H9 (cell line): ENCODE results near the gene RALGAPA2. TPM values are rescaled to one million over a fixed set of nuclear protein-coding genes. Genes with fewer than 3 reads are reported as not detected.
A peak's percentile ranks its signal among the peaks of the same experiment; 100 is the strongest.

Experiments used
- DNase-seq: peaks from one replicate; pipeline ENCODE4 v3.0.0-alpha.2; 2017
- H2AFZ ChIP-seq: one replicate; pipeline ENCODE4 v1.6.1; 2013; ENCODE audit warnings: mild to moderate bottlenecking, low read length, control low read depth, moderate library complexity
- H2AK5ac ChIP-seq: 2 replicates; pipeline ENCODE4 v1.6.1; 2013; ENCODE audit warnings: low read length, control low read depth, mixed read lengths; ENCODE audit not compliant: insufficient read length
- H2BK120ac ChIP-seq: one replicate; pipeline ENCODE4 v1.6.1; 2013; ENCODE audit warnings: low read depth, mild to moderate bottlenecking, low read length, control low read depth, inconsistent platforms; ENCODE audit not compliant: poor library complexity, severe bottlenecking
- H2BK12ac ChIP-seq: 2 replicates; pipeline ENCODE4 v1.6.1; 2013; ENCODE audit warnings: low read length, control low read depth, mixed read lengths, low read depth; ENCODE audit not compliant: insufficient read length
- H2BK15ac ChIP-seq: 2 replicates; pipeline ENCODE4 v1.6.1; 2013; ENCODE audit warnings: low read depth, low read length, control low read depth
- H2BK20ac ChIP-seq: one replicate; pipeline ENCODE4 v1.6.1; 2013; ENCODE audit warnings: low read depth, mild to moderate bottlenecking, low read length, control low read depth, inconsistent platforms; ENCODE audit not compliant: poor library complexity, severe bottlenecking
- H2BK5ac ChIP-seq: 2 replicates; pipeline ENCODE4 v1.6.1; 2013; ENCODE audit warnings: low read length, control low read depth, mixed read lengths; ENCODE audit not compliant: insufficient read length
- H3K14ac ChIP-seq: 2 replicates; pipeline ENCODE4 v1.6.1; 2013; ENCODE audit warnings: low read length, control low read depth; ENCODE audit not compliant: insufficient read depth
- H3K18ac ChIP-seq: 2 replicates; pipeline ENCODE4 v1.6.1; 2013; ENCODE audit warnings: low read depth, mild to moderate bottlenecking, mixed read lengths, low read length, control low read depth; ENCODE audit not compliant: insufficient read length
- H3K23ac ChIP-seq: 2 replicates; pipeline ENCODE4 v1.6.1; 2013; ENCODE audit warnings: low read length, control low read depth, mixed read lengths, low read depth; ENCODE audit not compliant: insufficient read length
- H3K23me2 ChIP-seq: 2 replicates; pipeline ENCODE4 v1.6.1; 2013; ENCODE audit warnings: low read depth, mild to moderate bottlenecking, mixed read lengths, low read length, control low read depth; ENCODE audit not compliant: insufficient read length, poor library complexity, severe bottlenecking
- H3K27ac ChIP-seq: 2 replicates; pipeline ENCODE4 v1.5.1; 2013; ENCODE audit warnings: low read length, control low read depth, mixed read lengths, low read depth; ENCODE audit not compliant: insufficient read length
- H3K27me3 ChIP-seq: 2 replicates; pipeline ENCODE4 v1.6.1; 2013; ENCODE audit warnings: low read length, control low read depth, inconsistent platforms; ENCODE audit not compliant: insufficient read depth
- H3K4ac ChIP-seq: 2 replicates; pipeline ENCODE4 v1.6.1; 2013; ENCODE audit warnings: low read depth, mild to moderate bottlenecking, control low read depth, inconsistent platforms, low read length, moderate library complexity
- H3K4me1 ChIP-seq: 2 replicates; pipeline ENCODE4 v1.6.1; 2013; ENCODE audit warnings: low read length, control low read depth, inconsistent platforms; ENCODE audit not compliant: insufficient read depth
- H3K4me2 ChIP-seq: 2 replicates; pipeline ENCODE4 v1.6.1; 2013; ENCODE audit warnings: low read length, control low read depth, mixed read lengths; ENCODE audit not compliant: insufficient read length, insufficient read depth
- H3K56ac ChIP-seq: 2 replicates; pipeline ENCODE4 v1.6.1; 2013; ENCODE audit warnings: low read depth, mild to moderate bottlenecking, mixed read lengths, low read length, control low read depth; ENCODE audit not compliant: insufficient read length
- H3K79me1 ChIP-seq: 2 replicates; pipeline ENCODE4 v1.6.1; 2013; ENCODE audit warnings: low read depth, mild to moderate bottlenecking, moderate library complexity, low read length, control low read depth, inconsistent platforms; ENCODE audit not compliant: insufficient read depth, poor library complexity, severe bottlenecking
- H3K79me2 ChIP-seq: 2 replicates; pipeline ENCODE4 v1.6.1; 2013; ENCODE audit warnings: low read length, control low read depth, inconsistent platforms; ENCODE audit not compliant: insufficient read depth
- H3K9ac ChIP-seq: 2 replicates; pipeline ENCODE4 v1.6.1; 2013; ENCODE audit warnings: low read length, control low read depth, mixed read lengths; ENCODE audit not compliant: insufficient read length; ENCODE audit errors: extremely low read depth
- H3K9me3 ChIP-seq: one replicate; pipeline ENCODE4 v1.6.1; 2013; ENCODE audit warnings: low read depth, low read length, inconsistent platforms; ENCODE audit not compliant: control insufficient read depth
- H3T11ph ChIP-seq: one replicate; pipeline ENCODE4 v1.6.1; 2013; ENCODE audit warnings: mild to moderate bottlenecking, low read length, control low read depth, inconsistent platforms
- H4K20me1 ChIP-seq: one replicate; pipeline ENCODE4 v1.6.1; 2013; ENCODE audit not compliant: control insufficient read depth, insufficient read length, insufficient read depth
- H4K5ac ChIP-seq: 2 replicates; pipeline ENCODE4 v1.6.1; 2013; ENCODE audit warnings: low read depth, mild to moderate bottlenecking, mixed read lengths, low read length, control low read depth; ENCODE audit not compliant: insufficient read length
- H4K8ac ChIP-seq: replicated peaks from 2 replicates; pipeline ENCODE4 v1.6.1; 2013; ENCODE audit warnings: low read length, control low read depth, mixed read lengths, low read depth; ENCODE audit not compliant: insufficient read length
- H4K91ac ChIP-seq: 2 replicates; pipeline ENCODE4 v1.6.1; 2013; ENCODE audit warnings: low read depth, mild to moderate bottlenecking, moderate library complexity, mixed read lengths, low read length, control low read depth; ENCODE audit not compliant: insufficient read length
- H3K27ac Mint-ChIP-seq, 3 experiments: 2 replicates in 2 of 3; 3 replicates in 1 of 3; pipeline ENCODE4 v1.8.0; 2020 to 2021; ENCODE audit warnings: mixed read lengths in 3 of 3, mild to moderate bottlenecking in 1 of 3, moderate library complexity in 1 of 3
- H3K27me3 Mint-ChIP-seq: 2 replicates; pipeline ENCODE4 v1.8.0; 2021; ENCODE audit warnings: low read depth, mild to moderate bottlenecking, moderate library complexity, mixed read lengths
- H3K36me3 Mint-ChIP-seq, 3 experiments: 2 replicates in 2 of 3; 3 replicates in 1 of 3; pipeline ENCODE4 v1.8.0; 2020 to 2021; ENCODE audit warnings: low read depth in 3 of 3, mixed read lengths in 3 of 3; ENCODE audit not compliant: insufficient read depth in 1 of 3
- H3K4me1 Mint-ChIP-seq, 2 experiments: 2 replicates each; pipeline ENCODE4 v1.8.0; 2020; ENCODE audit warnings: mixed read lengths in 2 of 2
- H3K4me3 Mint-ChIP-seq, 2 experiments: 2 replicates in 1 of 2; 3 replicates in 1 of 2; pipeline ENCODE4 v1.8.0; 2020 to 2021; ENCODE audit warnings: mild to moderate bottlenecking in 2 of 2, mixed read lengths in 2 of 2, moderate library complexity in 1 of 2
- H3K9me3 Mint-ChIP-seq, 2 experiments: 2 replicates in 1 of 2; 3 replicates in 1 of 2; pipeline ENCODE4 v1.8.0; 2020; ENCODE audit warnings: mild to moderate bottlenecking in 2 of 2, mixed read lengths in 2 of 2, moderate library complexity in 1 of 2
- WGBS: extraction: QIAGEN DNeasy Blood & Tissue Kit; methylation state at CpG from one replicate; pipeline ENCODE4 v1.1.7; 2013; ENCODE audit warnings: missing lambda C conversion rate, low lambda C conversion rate, mixed read lengths; ENCODE audit not compliant: insufficient read length; ENCODE audit errors: extremely low coverage; 5-methylcytosine and 5-hydroxymethylcytosine counted together
- total RNA-seq: library from RNA; stranded (reverse); gene quantifications from 2 replicates; pipeline ENCODE4 v1.2.1, GENCODE V29; 2021
- TF ChIP-seq, protein P1 (sequence below): fragments of 200-600 bp; sonication (generic); conservative IDR thresholded peaks from 3 replicates; pipeline ENCODE4 v1.8.0; 2021; ENCODE audit warnings: antibody characterized with exemption, mild to moderate bottlenecking

Gene RALGAPA2
- total RNA-seq, 1 experiment from 2014 or later = 16.6 TPM

DNA sequence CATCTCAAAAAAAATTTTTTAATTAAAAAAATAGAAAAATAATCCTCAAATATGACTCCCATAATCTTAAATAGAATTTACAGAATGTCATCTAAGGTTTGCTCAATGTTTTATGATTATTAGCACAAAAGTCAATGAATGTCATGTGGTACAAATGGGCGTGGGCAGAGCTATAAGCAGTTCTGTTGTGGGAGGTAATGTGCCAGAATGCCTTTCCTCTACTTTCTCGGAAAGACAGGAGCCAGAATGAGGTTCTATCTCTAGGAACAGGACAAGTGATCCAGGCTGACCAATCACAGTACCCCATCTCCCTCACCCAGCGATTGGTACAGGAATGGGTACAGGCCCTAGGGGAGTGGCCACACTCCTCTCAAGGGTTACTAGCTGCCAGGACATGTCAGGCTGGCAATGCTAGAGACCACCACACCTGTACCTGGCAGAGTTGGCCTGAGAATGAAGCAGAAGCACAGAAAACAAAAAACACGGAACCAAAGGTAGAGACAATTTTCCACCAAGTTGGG, 15.1 kb downstream of the RALGAPA2 start:
- DNase-seq = peak; percentile 36
- H3K4me1 Mint-ChIP-seq = peaks cover under 1 to 5% of the 10 kb centered on the region in 2 experiments; a peak in 3 of 4 replicates
- 0 out of 2 replicates have a peak, but pooled peaks cover 2% of the 10 kb centered on the region for H3K79me2 ChIP-seq

More for the DNA sequence above, 15.1 kb downstream of the RALGAPA2 start:
- no peak overlapping the region for H2AFZ ChIP-seq
- H3K4me1 ChIP-seq = no peaks in the 10 kb centered on the region
- no CpG with 5 or more reads among the region's 4 CpGs for WGBS
- no peak overlapping the region for H4K5ac ChIP-seq
- H3K18ac ChIP-seq = no peak overlapping the region
- H3K9ac ChIP-seq = no peak overlapping the region
- H3K27me3 ChIP-seq = no peaks in the 10 kb centered on the region
- no peak overlapping the region for H3K4me2 ChIP-seq
- H3K27ac Mint-ChIP-seq = no peak overlapping the region
- no peak overlapping the region for H4K91ac ChIP-seq
- H2AK5ac ChIP-seq = no peak overlapping the region
- H3K56ac ChIP-seq = no peak overlapping the region
- no peak overlapping the region for H3T11ph ChIP-seq
- H3K79me1 ChIP-seq = peaks cover 3% of the 10 kb centered on the region
- H2BK20ac ChIP-seq = no peak overlapping the region
- H3K23ac ChIP-seq = no peak overlapping the region
- H2BK5ac ChIP-seq = no peak overlapping the region
- H2BK15ac ChIP-seq = no peak overlapping the region
- H3K9me3 Mint-ChIP-seq = no peaks in the 10 kb centered on the region
- TF ChIP-seq, protein P1, sequence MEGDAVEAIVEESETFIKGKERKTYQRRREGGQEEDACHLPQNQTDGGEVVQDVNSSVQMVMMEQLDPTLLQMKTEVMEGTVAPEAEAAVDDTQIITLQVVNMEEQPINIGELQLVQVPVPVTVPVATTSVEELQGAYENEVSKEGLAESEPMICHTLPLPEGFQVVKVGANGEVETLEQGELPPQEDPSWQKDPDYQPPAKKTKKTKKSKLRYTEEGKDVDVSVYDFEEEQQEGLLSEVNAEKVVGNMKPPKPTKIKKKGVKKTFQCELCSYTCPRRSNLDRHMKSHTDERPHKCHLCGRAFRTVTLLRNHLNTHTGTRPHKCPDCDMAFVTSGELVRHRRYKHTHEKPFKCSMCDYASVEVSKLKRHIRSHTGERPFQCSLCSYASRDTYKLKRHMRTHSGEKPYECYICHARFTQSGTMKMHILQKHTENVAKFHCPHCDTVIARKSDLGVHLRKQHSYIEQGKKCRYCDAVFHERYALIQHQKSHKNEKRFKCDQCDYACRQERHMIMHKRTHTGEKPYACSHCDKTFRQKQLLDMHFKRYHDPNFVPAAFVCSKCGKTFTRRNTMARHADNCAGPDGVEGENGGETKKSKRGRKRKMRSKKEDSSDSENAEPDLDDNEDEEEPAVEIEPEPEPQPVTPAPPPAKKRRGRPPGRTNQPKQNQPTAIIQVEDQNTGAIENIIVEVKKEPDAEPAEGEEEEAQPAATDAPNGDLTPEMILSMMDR = no peak
- no peaks in the 10 kb centered on the region for H3K9me3 ChIP-seq
- no peak overlapping the region for H3K4me3 Mint-ChIP-seq
- no peak overlapping the region for H2BK120ac ChIP-seq
- H4K20me1 ChIP-seq = peaks cover 2% of the 10 kb centered on the region
- no peaks in the 10 kb centered on the region for H3K23me2 ChIP-seq
- H4K8ac ChIP-seq = no peak overlapping the region
- no peaks in the 10 kb centered on the region for H3K36me3 Mint-ChIP-seq
- H2BK12ac ChIP-seq = no peak overlapping the region
- H3K27ac ChIP-seq = no peak overlapping the region
- H3K27me3 Mint-ChIP-seq = no peaks in the 10 kb centered on the region
- no peak overlapping the region for H3K14ac ChIP-seq
- H3K4ac ChIP-seq = no peak overlapping the region
